Measurements from ENCODE around the gene STK4.

Gene STK4

DNA sequence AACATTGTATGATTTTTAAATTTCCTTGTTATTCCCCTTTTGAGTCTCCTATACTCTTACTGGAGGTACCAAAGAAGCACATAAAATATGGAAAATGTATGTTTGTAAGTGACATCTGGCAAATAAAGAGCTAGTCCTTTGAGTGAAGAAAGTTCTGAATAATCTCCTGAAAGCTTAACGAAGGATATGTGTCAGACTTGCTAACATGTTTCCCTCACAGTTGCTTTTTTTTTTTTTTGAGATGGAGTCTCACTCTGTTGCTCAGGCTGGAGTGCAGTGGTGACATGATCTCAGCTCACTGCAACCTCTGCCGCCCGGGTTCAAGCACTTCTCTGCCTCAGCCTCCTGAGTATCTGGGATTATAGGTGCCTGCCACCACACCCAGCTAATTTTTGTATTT, 63.6 kb downstream of the STK4 start:
- no peak for DNase-seq (ENCODE audit: low spot score)

DNA sequence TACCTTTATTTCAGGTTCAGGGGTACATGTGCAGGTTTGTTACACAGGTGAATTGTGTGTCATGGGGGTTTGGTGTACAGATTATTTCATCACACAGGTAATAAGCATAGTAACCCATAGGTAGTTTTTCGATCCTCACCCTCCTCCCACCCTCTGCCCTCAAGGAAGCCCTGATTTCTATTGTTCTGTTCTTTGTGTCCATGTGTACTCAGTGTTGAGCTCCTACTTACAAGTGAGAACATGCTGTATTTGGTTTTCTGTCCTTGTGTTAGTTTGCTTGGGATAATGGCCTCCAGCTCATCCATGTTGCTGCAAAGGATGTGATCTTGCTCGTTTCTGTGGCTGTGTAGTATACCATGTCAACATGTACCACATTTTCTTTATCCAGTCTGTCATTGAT, 66.0 kb downstream of the STK4 start:
- no peak for DNase-seq (ENCODE audit: low spot score)

DNA sequence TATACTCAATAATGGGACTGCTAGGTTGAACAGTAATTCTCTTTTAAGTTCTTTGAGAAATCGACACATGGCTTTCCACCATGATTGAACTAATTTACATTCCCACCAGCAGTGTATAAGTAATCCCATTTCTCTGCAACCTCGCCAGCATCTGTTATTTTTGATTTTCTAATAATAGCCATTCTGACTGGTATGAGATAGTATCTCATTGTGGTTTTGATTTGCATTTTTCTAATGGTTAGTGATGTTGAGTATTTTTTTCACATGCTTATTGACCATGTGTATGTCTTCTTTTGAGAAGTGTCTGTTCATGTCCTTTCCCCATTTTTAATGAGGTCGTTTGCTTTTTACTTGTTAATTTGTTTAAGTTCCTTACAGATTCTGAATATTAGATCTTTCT, 66.5 kb downstream of the STK4 start:
- DNase-seq (ENCODE audit: low spot score) = no peak

DNA sequence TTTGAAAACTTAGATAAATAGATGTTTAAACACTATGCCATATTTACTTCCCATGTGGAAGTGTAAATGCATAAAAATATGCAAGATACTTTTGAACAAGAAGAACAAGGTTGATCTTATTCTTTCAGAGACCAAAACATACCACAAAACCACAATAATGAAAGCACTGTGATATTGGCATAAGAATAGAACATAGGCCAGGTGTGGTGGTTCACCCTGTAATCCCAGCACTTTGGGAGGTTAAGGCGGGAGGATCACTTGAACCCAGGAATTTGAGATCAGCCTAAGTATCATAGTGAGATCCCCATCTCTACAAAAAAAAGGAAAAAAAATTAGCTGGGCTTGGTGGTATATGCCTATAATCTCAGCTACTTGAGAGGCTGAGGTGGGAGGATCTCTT, 68.1 kb downstream of the STK4 start:
- no peak for DNase-seq (ENCODE audit: low spot score)

DNA sequence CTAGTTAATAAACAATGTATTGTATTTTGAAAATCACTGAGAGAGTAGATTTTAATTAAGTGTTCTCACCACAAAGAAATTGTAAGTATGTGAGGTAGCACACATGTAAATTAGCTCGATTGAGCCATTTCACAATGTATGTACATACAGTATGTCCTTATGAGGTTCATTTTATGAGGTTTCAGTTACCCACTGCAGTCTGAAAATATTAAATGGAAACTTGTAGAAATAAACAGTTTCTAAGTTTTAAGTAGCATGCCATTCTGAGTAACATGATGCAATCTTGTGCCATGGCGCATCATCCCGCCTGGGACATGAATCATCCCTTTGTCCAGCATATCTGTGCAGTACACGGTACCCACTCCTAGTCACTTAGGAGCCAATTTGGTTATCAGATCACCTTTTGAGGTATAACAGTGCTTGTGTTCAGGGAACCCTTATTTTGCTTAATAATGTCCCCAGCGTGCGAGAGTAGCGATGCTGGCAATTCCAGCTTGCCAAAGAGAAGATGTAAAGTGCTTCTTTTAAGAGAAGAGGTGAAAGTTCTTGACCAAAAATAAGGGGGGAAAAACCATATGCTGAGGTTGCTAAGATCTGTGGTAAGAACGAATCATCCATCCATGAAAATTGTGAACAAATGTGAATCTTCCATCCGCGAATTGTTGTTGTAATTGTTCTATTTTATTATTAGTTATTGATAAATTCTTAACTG, 69.9 kb downstream of the STK4 start:
- no peak for DNase-seq (ENCODE audit: low spot score)

DNA sequence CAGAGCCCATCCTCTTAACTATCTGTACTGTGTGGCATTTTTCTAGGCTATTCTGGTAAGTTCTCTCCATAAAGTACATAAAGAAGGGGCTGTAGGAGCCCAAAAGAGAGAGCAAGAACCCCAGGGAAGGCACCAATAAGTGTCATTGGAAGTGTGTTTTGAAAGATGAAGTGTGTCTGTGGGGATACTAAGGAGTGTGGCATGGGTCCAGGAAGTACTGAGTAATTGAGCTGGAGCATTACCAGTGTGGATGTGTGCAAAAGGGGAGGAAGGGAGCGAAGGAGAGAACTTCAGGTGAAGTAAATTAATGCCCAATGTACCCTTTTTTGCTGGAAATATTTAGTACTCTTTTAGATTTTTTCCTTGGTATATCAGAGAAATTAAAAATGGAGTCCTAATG, 70.7 kb downstream of the STK4 start:
- no peak for DNase-seq (ENCODE audit: low spot score)

DNA sequence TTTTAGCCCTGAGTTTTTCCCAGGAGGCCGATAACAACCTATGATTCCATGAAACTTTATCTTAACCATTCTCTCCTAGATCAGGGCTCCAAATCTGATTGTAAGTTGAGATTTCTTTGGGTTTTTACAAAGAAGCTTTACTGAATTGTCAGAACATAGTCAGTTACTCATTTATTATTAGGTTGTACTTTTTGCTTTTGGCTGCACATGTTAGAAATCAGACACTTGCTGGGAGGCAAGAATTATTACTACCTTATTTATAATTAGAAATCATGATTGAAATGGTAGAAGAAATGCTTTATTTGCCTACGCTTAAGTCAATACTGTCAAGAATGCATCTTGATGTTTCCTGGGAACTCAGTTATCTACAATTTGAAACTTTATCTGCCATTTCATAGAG, 71.3 kb downstream of the STK4 start:
- DNase-seq (ENCODE audit: low spot score) = no peak

DNA sequence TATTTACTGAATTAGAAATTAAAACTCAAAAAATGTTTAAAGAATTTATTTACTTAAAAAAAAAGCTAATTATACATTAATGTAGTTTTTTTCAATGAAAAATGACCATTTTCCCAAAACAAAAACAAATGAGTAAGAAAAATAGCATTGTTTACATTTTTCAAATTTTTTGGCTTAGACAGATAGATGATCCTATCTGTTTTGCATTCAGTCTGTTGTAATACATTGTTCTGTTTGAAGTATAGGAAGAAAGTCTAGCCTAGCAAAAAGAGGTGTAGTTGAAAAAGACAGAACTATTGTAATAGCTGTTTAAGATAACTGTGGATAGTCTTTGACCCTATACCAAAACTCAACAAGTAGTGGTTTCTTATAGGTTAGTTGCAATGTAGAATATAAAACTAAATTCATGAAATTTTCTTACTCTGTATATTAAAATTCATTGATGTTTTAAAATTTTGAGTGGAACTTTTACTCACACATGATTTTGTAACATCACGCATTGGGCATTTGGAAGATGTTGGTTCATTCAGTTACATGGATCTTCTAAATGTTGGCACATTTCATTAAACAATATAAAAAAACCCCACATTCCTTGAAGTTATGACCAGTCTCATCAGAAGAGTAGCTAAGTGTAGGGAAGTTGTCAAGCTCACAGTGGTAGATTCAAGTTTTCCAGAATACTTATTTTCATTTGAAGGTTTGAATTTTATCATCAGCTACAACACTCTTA, 72.6 kb downstream of the STK4 start:
- no peak for DNase-seq (ENCODE audit: low spot score)

DNA sequence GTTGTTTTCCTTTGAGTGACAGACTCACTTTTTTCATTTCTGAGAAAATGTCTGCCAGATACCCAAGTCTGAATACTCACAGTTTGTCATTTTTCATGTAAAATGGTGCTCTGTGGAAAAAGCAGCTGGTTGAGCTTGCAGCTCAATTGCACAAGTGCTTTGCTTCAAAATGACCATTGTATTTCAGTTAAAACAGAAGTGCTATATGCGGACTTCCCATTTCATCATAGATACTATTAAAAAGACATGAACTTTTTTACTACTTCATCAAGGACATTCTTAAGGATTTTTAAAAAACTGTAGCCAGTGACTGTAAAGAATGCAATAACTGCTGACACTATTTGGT, 73.1 kb downstream of the STK4 start:
- no peak for DNase-seq (ENCODE audit: low spot score)

DNA sequence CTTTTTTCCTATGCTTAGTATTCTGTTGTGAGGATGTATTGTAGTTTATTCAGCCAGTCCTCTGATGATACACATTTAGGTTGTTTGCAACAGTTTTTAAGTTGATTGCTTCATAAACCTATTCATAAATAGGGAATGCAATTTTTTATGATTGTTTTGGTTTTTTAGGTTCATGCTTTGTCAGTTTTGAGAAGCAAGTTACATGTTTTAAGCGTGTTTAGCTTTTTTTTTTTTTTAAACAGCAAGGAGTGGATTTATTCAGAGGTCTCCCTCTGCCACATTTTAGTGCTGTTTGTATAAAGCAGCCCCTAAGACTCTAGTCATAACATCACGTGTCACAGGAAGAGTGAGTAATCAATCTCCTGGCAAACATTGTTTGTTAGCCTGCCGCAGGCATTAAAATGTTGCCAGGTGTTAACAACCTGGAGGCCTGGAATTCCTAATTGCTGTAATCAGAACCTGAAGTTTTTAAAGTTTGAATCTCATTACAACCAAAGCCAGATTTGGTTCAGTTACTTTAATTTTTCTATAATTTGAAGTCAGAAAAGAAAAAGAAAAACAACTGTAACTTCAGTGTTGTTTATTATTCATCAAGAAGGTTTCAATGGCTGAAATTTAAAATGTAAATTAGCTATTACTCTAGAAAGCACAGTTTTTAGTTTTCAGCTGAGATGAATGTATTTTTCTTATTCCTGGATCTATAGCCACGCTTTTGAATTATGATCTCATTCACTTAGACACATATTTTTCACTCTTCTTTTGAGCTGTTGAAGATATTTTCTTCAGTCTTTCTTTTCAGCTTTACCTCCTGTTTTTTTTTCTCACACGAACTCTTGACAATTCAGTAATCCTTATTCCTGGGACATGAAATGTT, 75.4 kb downstream of the STK4 start:
- no peak for DNase-seq (ENCODE audit: low spot score)

DNA sequence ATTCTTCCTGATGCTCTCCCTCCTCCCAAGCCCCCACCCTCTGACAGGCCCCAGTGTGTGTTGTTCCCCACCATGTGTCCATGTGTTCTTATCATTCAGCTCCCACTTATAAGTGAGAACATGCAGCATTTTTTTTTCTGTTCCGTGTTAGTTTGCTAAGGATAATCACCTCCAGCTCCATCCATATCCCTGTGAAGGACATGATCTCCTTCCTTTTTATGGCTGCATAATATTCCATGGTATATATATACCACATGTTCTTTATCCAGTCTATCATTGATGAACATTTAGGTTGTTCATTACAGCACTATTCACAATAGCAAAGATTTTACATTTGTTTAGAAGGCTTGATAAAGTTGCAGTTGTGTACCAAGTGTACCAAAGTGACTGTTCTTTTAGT, 76.7 kb downstream of the STK4 start:
- no peak for DNase-seq (ENCODE audit: low spot score)

DNA sequence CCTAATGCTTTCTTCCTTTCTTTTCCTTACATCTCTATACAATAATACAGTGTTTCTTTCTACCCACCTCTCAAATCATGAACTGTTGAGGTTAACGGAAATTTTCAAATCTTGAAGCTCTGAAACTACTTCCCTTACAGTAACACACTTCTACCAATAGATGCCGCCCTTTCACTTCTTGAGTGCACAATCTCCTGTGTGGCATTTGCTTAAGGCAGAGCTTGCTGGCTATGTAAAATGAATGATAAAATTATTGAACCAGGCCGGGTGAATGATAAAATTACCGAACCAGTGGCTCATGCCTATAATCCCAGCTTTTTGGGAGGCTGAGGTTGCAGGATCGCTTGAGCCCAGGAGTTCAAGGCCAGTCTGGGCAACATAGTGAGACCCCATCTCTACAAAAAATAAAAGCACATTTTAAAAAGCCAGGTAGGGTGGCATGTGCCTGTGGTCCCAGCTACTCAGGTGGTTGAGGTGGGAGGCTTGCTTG, 77.8 kb downstream of the STK4 start:
- no peak for DNase-seq (ENCODE audit: low spot score)

DNA sequence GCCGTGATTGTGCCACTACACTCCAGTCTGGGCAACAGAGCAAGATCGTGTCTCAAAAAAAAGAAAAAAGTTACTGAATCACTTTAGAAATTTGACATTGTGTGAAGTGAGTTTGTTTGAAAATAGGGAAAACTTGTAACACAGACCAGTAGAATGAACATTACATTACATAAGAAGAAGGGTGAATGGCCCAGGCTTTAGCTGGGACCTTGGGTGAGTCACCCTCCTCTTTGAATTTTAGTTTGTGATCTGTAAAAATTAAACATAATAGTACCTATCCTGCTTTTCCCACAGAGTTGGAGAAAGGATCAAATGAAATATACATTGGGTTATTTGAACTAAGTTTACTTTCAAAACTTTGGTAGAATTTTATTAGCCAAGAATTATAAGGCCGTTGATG, 78.3 kb downstream of the STK4 start:
- no peak for DNase-seq (ENCODE audit: low spot score)

DNA sequence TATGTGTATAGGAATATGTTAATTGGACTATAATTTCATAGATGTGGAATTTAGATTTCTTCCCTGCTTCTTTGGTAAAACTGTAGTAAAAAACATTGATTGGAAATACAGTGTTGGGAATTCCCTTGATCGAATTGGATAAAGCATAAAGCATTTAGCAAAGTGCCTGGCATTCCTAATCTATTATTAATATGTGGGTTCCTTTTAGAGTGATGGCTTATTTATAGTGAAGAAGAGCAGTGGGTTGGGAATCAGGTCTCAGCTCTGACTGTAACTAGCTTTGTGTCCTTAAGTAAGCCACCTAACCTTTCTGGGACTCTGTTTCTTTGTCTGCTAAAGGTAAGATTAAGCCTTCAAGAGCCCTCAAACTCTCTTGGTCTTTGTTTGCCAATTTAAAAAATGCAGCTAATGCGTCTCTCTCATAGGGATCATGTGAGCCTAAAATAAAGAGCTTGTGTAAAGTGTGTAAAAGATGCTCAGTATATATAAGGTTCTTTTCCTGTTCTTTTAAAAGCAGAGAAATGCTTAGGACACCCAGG, 81.3 kb downstream of the STK4 start:
- no peak for DNase-seq (ENCODE audit: low spot score)

DNA sequence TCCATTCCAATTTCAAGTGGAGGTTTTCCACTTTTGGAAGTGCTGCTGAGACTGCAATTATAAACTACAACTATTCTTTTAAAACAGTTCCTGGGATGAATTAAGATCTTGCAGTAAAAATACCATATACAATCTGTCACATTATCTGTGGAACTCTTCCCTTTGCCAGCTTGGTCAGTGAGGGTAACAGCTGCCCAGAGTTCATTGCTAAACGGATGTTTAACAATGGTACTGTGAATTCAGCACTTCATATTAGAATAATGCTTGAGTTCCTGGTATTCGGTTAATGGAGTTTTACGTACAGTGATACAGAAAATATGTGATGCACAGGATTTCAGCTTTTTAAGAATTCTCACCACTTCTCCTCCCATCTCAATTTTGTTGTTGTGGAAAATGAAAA, 83.1 kb downstream of the STK4 start:
- no peak for DNase-seq (ENCODE audit: low spot score)

DNA sequence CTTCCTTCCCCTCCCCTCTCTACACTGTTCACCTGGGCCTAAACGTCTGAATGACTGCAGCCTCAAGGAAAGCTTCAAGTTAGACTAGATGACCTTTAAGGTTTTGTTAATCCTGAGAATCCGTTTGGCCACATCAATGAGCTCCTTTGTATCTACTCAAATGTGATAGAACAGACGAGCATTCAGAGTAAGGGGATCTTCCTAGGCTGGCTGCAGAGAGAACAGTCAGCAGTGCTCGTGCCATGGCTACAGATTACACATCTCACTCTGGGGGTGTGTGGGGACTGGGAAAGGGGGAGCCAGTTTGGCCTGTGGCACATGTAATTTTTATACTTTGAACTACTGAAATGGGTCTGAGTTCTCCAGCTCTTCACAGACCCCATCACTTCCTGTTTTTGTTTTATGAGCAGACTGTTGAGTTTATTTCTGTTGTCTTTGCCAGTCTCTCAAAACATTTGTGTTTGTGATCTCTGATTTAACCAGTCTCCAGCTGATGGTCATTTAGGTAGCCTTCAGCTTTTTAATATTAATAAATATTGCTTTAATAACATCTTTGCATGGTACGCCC, 83.7 kb downstream of the STK4 start:
- no peak for DNase-seq (ENCODE audit: low spot score)

DNA sequence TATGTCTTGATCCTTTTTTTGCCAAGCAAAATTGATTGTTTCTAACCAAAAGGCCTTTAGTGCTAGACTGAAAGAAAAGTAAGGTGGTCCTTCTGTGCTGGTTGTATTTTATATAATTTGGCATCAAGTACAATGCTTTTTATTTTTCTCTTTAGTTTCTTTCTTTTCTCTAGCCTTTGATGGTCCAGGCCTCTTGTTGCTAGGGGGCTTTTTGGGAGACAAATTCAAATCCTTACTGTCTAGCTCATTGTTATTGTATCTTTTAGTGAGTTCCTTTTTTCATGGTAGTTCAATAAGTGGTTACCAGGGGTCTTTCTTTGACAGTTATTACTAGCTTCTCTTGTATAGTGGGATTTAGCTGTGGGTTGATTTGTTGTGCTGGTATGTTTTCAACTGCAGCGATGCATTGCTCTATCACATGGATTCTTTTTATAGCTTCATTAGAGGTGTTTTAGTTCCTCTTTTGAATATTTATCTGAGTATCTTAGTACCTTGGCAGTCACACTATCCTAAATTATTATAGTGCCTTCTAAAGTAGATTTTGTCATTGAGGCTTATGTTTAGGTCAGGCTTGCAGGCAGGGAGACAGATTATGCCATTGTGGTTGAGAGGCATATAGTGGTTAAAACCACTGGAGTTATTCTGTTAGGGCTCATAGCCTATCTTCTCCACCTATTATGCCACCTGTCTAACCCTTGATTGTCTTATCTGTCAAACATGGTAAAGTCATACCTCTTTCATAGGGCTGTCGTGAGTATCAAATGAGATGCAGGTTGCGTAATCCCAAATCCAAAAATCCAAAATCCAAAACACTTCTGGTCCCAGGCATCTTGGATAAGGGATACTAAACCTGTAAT, 85.1 kb downstream of the STK4 start:
- DNase-seq (ENCODE audit: low spot score) = no peak

DNA sequence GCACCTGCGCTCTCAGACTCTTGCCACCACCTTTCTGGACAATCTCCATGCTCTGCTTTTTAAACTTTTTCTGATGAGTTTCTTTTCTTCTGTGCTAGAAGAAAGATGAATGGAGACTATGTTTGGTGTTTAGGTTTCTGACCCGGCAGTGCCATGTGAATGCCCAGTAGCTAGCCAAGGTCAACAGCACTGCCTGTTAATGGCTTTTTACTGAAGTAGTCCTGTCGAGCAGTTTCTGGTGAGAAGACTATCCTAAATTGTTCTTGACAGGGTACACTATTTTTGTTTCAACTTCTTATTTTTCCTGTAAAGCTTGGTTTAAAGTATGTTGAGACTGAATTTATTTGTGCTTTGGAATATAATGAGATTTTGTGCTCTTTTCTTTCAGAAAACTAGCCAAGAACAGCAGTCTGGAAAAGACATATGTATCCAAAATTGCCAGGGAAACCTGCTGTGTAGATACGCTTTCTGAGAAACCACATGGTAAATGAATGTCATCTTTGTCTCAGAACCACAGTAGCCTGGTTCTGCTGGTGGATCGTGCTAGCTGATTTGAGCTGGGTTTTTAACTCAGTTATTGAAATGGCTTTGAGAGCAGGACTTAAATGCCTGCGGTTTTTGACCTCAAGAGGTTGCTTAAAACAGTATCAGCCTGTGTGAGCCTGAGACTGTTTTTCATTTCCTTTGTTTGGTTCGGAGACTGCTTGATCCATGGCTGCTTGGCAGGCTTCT, 86.6 kb downstream of the STK4 start:
- DNase-seq (ENCODE audit: low spot score) = no peak

DNA sequence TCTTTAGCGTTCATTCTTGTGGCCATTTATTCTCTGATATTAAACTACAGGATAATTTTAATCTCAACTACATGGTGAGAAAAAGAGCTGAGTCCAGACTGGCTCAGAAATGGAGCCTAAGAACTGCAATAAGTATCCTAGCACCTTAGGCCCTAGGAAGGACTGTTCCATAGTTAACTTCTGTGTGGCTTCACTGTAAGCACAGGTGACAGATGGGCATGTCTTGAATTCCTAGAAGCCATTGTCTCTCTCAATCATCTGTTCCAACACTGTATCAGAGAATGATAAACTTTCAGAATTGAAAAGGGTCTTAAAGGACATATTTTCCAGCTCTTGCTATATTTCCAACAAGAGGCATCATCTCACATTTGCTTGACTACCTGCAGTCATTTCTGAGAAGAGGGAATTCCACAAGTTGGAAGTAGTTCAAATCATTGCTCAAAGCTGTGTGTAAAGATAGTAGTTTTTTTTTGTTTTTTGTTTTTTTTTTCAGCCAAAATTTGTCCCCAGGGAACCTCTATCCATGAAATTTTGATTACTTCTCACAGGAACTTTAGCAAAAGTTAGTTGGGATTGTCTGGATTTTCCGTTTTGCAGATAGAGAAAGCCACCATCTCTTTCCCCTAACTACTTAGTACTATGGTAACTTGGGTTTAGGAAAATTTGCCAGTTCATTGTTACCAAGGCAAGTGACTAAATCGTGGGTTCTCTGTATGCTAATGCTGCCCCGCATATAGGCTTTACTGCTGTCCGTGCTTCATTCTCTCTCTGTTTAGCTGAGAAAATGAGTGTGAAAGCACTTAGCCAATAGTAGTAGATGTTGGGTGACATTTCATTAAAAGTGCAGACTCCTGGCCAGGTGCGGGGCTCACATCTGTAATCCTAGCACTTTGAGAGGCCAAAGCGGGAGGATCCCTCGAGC, 87.4 kb downstream of the STK4 start:
- DNase-seq (ENCODE audit: low spot score) = no peak

DNA sequence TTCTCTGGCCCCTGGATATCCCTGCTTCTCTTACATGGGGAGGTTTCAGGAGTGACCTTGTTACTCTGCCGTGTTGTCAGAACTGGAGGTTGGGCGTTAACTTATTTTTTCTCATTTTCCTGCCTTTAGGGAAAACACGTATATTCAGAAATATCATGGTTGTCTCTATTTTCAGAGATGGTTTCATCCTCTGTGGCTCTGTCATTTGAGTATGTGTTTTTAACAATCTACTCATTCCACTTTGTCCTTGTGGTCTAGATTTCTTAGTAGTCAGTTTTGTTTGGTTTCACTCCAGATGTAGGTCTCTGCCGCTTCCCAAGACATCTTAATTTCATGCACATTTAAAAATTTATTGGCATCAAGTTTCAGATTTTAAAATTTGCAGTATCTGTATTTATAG, 88.7 kb downstream of the STK4 start:
- no peak for DNase-seq (ENCODE audit: low spot score)

Measured in ecto neural progenitor cell (in vitro differentiated cells).